Measurements from ENCODE around the gene COL4A1. TPM values are rescaled to one million over a fixed set of nuclear protein-coding genes. Genes with fewer than 3 reads are reported as not detected.
A peak's percentile ranks its signal among the peaks of the same experiment; 100 is the strongest.

The COL4A1 gene
- polyA plus RNA-seq, 1 experiment: 210 TPM

DNA sequence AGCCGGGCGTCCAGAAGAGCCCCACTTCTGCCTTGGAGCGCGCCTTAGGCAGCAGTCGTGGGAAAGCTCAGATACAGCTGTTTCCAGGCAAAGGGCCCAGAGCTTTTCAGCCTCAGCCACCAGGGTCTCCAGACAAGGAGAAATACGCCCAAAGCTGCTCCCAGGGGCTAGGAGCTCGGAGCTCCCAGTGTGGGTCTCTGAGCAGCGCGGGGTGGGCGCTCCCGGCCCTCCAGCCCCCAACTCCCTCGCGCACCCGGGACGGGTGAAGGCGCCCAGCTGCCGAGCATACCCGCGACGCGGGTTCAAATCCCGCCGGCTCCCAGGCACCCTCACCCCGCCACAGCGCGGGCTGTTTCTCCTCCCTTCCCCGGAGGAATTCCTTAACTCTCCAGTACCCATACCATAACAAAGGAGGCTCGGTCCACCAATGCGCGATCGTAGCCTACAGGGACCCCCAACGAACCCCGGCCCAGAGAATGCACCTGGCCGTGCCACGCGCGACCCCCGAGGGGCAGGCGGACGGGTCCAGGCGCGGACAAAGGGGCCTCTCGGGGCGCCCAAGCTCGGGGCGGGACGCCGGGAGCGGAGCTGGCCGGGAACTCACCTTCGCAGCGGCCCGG, 507 bp downstream of the COL4A1 start:
- H3K27ac ChIP-seq (ENCODE audit: low read depth, low read length): peak overlapping the region; percentile 77
- peak overlapping the region; percentile 87 for H3K4me3 ChIP-seq (ENCODE audit: low read depth, low read length)
- TF ChIP-seq, protein P1, sequence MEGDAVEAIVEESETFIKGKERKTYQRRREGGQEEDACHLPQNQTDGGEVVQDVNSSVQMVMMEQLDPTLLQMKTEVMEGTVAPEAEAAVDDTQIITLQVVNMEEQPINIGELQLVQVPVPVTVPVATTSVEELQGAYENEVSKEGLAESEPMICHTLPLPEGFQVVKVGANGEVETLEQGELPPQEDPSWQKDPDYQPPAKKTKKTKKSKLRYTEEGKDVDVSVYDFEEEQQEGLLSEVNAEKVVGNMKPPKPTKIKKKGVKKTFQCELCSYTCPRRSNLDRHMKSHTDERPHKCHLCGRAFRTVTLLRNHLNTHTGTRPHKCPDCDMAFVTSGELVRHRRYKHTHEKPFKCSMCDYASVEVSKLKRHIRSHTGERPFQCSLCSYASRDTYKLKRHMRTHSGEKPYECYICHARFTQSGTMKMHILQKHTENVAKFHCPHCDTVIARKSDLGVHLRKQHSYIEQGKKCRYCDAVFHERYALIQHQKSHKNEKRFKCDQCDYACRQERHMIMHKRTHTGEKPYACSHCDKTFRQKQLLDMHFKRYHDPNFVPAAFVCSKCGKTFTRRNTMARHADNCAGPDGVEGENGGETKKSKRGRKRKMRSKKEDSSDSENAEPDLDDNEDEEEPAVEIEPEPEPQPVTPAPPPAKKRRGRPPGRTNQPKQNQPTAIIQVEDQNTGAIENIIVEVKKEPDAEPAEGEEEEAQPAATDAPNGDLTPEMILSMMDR (IDR thresholded peaks at IDR 0.05; ENCODE audit: low read depth, low read length): peak; percentile 15; the same call in 1 of the 2 replicates
- ChIA-PET POLR2A (interaction anchor here (0.6 to 1.8 kb wide), 19 partner anchors 9 to 105 kb away, joined by 3 to 18 read pairs (median 4); no protein-coding TSS in a partner anchor), CTCF (interaction anchor here (1.3 to 2.6 kb wide), 3 partner anchors 8 to 85 kb away, joined by 4 to 9 read pairs (median 8); no protein-coding TSS in a partner anchor)
- no peak for DNase-seq (ENCODE audit: low read depth, low spot score)
- no peaks in the 10 kb centered on the region; the same call in 1 of the 2 replicates for H3K9me3 ChIP-seq (ENCODE audit: control insufficient read depth, insufficient read depth, low read length)
- H3K27me3 ChIP-seq (ENCODE audit: control insufficient read depth, insufficient read depth, low read length): no peaks in the 10 kb centered on the region

DNA sequence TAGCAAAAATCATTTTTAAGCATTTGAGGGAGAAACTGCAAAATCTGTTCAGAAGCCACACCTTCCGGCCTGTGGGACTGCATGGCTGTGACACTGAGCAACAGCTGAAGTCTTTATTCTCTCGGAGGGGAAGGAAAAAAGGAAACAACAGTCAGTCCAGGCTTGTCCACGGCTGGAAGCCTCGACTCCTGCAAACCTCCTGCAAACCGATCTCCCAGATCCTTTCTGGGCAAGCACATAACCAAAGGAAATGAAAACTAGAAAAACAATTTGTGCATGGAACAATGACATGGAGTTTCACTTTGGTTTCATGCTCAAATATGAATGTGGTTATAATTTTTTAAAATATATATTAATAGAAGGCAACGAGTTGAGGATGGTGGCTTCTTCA, 1.0 kb downstream of the COL4A1 start:
- CTCF ChIA-PET: interaction anchor here (0.7 to 2.6 kb wide), 4 partner anchors 8 to 85 kb away, joined by 3 to 9 read pairs (median 6); no protein-coding TSS in a partner anchor
- POLR2A ChIA-PET: interaction anchor here (1.0 to 1.8 kb wide), 8 partner anchors 8 to 106 kb away, joined by 3 to 18 read pairs (median 4); no protein-coding TSS in a partner anchor
- no peak for DNase-seq (ENCODE audit: low read depth, low spot score)
- Histone ChIP-seq H3K4me3 (ENCODE audit: low read depth, low read length) (peak overlapping the region; percentile 87), H3K27me3 (ENCODE audit: control insufficient read depth, insufficient read depth, low read length) (no peaks in the 10 kb centered on the region), H3K27ac (ENCODE audit: low read depth, low read length) (no peak overlapping the region), H3K9me3 (ENCODE audit: control insufficient read depth, insufficient read depth, low read length) (no peaks in the 10 kb centered on the region; the same call in 1 of the 2 replicates)
- TF ChIP-seq, protein P1 (IDR thresholded peaks at IDR 0.05; ENCODE audit: low read depth, low read length): no peak

DNA sequence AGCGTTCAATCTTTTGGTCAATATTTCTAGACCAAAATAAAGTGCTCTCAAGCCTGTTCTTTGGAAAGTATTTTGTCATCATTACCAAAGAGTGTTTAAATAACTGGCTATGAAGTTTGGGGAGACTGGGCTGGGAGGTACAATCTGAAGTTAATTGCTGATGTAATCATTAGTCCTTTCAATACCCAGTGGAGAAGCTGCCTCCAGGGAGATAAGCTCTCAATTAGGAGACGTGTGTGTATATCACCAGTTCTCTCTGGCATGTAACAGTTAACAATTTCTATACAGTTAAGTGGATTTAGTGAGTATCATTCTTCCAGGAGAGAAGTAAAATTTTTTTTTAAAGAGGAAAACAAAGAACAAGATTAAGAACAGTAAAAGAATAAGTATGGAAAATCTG, 1.4 kb downstream of the COL4A1 start:
- H3K9me3 ChIP-seq (ENCODE audit: control insufficient read depth, insufficient read depth, low read length): no peaks in the 10 kb centered on the region; the same call in 1 of the 2 replicates
- TF ChIP-seq, protein P1 (IDR thresholded peaks at IDR 0.05; ENCODE audit: low read depth, low read length): no peak
- H3K27me3 ChIP-seq (ENCODE audit: control insufficient read depth, insufficient read depth, low read length): no peaks in the 10 kb centered on the region
- ChIA-PET POLR2A (interaction anchor here (1.2 to 1.9 kb wide), 4 partner anchors 18 to 104 kb away, joined by 3 to 18 read pairs (median 6); no protein-coding TSS in a partner anchor), CTCF (interaction anchor here (0.7 to 2.6 kb wide), 5 partner anchors 7 to 106 kb away, joined by 3 to 9 read pairs (median 4); no protein-coding TSS in a partner anchor)
- peak overlapping the region; percentile 87 for H3K4me3 ChIP-seq (ENCODE audit: low read depth, low read length)
- H3K27ac ChIP-seq (ENCODE audit: low read depth, low read length): no peak overlapping the region
- no peak for DNase-seq (ENCODE audit: low read depth, low spot score)

DNA sequence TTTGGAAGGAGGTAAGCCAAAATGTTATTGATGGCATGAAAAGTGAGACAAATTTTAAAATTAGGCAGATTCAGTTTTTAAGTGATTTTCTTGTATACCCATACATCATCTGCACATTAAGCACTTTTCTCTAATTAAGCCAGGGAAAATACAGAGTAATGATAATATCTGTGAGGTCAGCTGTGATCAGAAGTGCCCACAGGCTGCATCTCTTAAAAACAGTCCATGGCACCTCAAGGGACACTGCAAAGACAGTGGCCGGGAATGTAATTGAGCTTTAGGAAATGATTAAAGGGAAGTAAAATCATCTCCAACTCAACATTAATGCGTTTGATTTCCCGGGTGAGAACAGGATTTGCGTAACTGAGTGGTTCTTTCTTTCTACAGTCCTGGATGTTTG, 2.0 kb downstream of the COL4A1 start:
- Histone ChIP-seq H3K27ac (ENCODE audit: low read depth, low read length) (no peak overlapping the region), H3K9me3 (ENCODE audit: control insufficient read depth, insufficient read depth, low read length) (no peaks in the 10 kb centered on the region; the same call in 1 of the 2 replicates), H3K27me3 (ENCODE audit: control insufficient read depth, insufficient read depth, low read length) (no peaks in the 10 kb centered on the region), H3K4me3 (ENCODE audit: low read depth, low read length) (peak overlapping the region; percentile 87)
- DNase-seq (ENCODE audit: low read depth, low spot score): no peak
- CTCF ChIA-PET: interaction anchor here (0.6 to 2.6 kb wide), 5 partner anchors 58 to 151 kb away, joined by 3 to 9 read pairs (median 4); no protein-coding TSS in a partner anchor
- TF ChIP-seq, protein P1 (IDR thresholded peaks at IDR 0.05; ENCODE audit: low read depth, low read length): no peak
- POLR2A ChIA-PET: interaction anchor here (1.1 to 1.9 kb wide), 3 partner anchors 18 to 107 kb away, joined by 4 to 8 read pairs (median 4); no protein-coding TSS in a partner anchor

DNA sequence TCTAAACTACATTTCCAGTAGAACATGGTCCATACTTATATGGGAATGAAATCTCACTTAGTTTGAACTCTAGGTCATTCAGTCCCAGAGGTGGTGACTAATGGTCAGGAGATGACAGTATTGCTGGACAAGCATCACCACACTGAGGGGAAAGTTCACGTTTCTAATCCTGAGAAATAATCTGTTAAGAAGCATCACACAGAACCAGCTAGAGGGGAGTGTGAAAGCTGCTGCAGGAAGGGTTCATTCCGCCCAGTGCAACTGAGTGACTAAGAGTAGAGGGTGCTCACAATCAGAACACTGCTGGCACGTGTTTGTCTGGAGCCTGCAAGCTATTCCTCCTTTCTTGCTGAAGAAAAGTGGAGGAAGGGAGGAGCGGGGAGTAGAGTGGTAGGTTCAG, 2.7 kb downstream of the COL4A1 start:
- Histone ChIP-seq H3K27me3 (ENCODE audit: control insufficient read depth, insufficient read depth, low read length) (no peaks in the 10 kb centered on the region), H3K27ac (ENCODE audit: low read depth, low read length) (no peak overlapping the region), H3K9me3 (ENCODE audit: control insufficient read depth, insufficient read depth, low read length) (no peaks in the 10 kb centered on the region; the same call in 1 of the 2 replicates), H3K4me3 (ENCODE audit: low read depth, low read length) (peak overlapping the region; percentile 87)
- no peak for DNase-seq (ENCODE audit: low read depth, low spot score)
- ChIA-PET POLR2A (interaction anchor here (1.1 to 1.9 kb wide), 3 partner anchors 19 to 108 kb away, joined by 4 to 8 read pairs (median 4); no protein-coding TSS in a partner anchor), CTCF (no interaction called here)
- TF ChIP-seq, protein P1 (IDR thresholded peaks at IDR 0.05; ENCODE audit: low read depth, low read length): no peak

All from AG04450 (cell line).